PC-3 (cell line): ENCODE data around the gene PLXND1.

Experiments used
- EZH2 ChIP-seq: fragments of 300-600 bp; sonication (generic); IDR thresholded peaks from one replicate; pipeline ENCODE4 v1.6.1; 2017; ENCODE audit warnings: antibody characterized with exemption, mild to moderate bottlenecking, low read length; ENCODE audit not compliant: unreplicated experiment
- EZH2phosphoT487 ChIP-seq: fragments of 300-600 bp; sonication (generic); IDR thresholded peaks from 2 replicates; pipeline ENCODE4 v1.6.1; 2018; ENCODE audit warnings: mild to moderate bottlenecking, antibody characterized with exemption, low read length, borderline replicate concordance
- TF ChIP-seq, protein P1 (sequence below): fragments of 300-600 bp; sonication (generic); conservative IDR thresholded peaks from 2 replicates; pipeline ENCODE4 v1.5.1; 2017; ENCODE audit warnings: antibody characterized with exemption, low read depth, mild to moderate bottlenecking, low read length

DNA sequence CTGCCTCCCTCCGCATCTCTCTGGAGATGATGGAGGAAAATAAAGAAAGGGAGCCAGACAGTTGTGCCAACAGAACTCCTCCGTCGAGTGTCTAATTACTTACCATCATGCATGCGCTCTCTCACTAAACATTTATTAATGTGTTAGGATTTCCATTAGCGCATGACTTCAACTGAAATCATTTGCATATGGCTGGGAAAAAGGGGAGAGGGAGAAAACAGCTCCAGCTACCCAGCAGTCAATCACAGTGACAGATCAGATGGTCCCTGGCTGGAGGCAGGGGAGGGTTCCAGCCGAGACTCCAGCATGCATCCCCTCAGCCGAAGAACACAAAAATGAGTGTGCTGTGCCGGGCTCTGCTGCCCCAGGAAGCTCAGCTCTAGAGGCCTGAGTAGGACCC is 84.9 kb downstream of the PLXND1 start:
- TF ChIP-seq EZH2phosphoT487 (no peak), EZH2 (no peak)
- TF ChIP-seq, protein P1, sequence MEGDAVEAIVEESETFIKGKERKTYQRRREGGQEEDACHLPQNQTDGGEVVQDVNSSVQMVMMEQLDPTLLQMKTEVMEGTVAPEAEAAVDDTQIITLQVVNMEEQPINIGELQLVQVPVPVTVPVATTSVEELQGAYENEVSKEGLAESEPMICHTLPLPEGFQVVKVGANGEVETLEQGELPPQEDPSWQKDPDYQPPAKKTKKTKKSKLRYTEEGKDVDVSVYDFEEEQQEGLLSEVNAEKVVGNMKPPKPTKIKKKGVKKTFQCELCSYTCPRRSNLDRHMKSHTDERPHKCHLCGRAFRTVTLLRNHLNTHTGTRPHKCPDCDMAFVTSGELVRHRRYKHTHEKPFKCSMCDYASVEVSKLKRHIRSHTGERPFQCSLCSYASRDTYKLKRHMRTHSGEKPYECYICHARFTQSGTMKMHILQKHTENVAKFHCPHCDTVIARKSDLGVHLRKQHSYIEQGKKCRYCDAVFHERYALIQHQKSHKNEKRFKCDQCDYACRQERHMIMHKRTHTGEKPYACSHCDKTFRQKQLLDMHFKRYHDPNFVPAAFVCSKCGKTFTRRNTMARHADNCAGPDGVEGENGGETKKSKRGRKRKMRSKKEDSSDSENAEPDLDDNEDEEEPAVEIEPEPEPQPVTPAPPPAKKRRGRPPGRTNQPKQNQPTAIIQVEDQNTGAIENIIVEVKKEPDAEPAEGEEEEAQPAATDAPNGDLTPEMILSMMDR = no peak
